Measurements from ENCODE around the gene C6orf89. TPM values are rescaled to one million over a fixed set of nuclear protein-coding genes. Genes with fewer than 3 reads are reported as not detected.

The C6orf89 gene
- total RNA-seq, 1 experiment from 2014 or later = 22.6 TPM

DNA sequence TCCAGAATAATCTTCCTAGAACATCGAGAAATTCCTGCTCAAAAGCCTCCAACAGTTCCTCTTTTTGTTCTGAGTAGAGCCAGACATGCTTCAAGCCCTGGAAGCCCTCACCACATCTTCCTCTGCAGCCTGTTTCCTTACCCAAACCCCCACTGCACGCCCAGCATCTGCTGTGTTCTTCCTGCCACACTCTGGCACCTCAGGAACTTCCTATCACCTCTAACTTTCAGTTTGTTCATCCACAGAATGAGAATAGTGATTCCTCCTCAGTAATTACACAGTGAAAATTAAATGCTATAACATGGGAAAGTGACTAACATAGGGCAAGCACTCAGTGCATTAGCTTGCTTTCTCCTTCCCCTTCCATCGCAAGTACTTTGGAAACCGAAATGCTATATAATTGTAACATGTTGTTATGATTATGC is 26.3 kb downstream of the C6orf89 start:
- no peaks in the 10 kb centered on the region for H3K27me3 ChIP-seq (replicated peaks; ENCODE audit: insufficient read depth, low read depth, low read length, poor library complexity)
- no TSS peak for BruUV-seq (replicated peaks)
- ChIA-PET POLR2A (ENCODE audit: low non-redundant PET) (no interaction called here), CTCF (no interaction called here)
- no peak overlapping the region for H3K27ac ChIP-seq (ENCODE audit: low read depth, low read length, poor library complexity, severe bottlenecking)
- intact Hi-C loops (cut with micrococcal nuclease; ENCODE audit: unreplicated experiment) = no loop called here
- H3K36me3 ChIP-seq (ENCODE audit: insufficient read depth, low read length, poor library complexity, severe bottlenecking) = peaks cover 12% of the 10 kb centered on the region
- TF ChIP-seq, protein P1, sequence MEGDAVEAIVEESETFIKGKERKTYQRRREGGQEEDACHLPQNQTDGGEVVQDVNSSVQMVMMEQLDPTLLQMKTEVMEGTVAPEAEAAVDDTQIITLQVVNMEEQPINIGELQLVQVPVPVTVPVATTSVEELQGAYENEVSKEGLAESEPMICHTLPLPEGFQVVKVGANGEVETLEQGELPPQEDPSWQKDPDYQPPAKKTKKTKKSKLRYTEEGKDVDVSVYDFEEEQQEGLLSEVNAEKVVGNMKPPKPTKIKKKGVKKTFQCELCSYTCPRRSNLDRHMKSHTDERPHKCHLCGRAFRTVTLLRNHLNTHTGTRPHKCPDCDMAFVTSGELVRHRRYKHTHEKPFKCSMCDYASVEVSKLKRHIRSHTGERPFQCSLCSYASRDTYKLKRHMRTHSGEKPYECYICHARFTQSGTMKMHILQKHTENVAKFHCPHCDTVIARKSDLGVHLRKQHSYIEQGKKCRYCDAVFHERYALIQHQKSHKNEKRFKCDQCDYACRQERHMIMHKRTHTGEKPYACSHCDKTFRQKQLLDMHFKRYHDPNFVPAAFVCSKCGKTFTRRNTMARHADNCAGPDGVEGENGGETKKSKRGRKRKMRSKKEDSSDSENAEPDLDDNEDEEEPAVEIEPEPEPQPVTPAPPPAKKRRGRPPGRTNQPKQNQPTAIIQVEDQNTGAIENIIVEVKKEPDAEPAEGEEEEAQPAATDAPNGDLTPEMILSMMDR (conservative IDR thresholded peaks at IDR 0.05; ENCODE audit: low read depth, low read length) = no peak
- TF ChIP-seq EZH2 (IDR thresholded peaks at IDR 0.05; ENCODE audit: borderline replicate concordance, low read depth, low read length, poor library complexity, severe bottlenecking) = no peak
- no peaks in the 10 kb centered on the region for H3K9me3 ChIP-seq (ENCODE audit: low read depth, low read length, poor library complexity, severe bottlenecking)
- H3K4me1 ChIP-seq (ENCODE audit: insufficient read depth, low read length, poor library complexity, severe bottlenecking) = no peaks in the 10 kb centered on the region
- H3K4me3 ChIP-seq (ENCODE audit: low read depth, low read length, poor library complexity, severe bottlenecking) = no peak overlapping the region
- no peak for DNase-seq (ENCODE audit: low spot score)

DNA sequence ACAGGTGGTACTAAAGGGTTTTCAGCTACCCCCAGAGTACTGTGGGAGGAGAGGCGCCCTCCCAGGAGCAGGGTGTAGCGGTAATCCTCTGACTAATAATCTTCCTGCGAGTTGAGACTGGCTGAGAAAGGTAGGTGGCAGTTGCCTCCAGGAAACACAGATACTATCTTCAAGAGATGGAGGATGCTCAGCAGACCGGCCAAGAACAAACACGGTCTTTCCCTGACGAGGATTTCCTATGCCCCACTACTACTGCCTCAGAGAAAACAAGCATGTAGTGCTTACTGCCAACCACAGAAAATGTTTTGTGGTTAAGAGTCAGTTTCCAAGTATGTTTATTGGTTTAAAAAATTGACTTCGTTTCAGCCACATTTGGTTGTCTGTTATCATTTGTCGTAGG is 26.8 kb downstream of the C6orf89 start:
- ChIA-PET POLR2A (ENCODE audit: low non-redundant PET) (no interaction called here), CTCF (no interaction called here)
- H3K27ac ChIP-seq (ENCODE audit: low read depth, low read length, poor library complexity, severe bottlenecking) = no peak overlapping the region
- H3K4me3 ChIP-seq (ENCODE audit: low read depth, low read length, poor library complexity, severe bottlenecking) = no peak overlapping the region
- no TSS peak for BruUV-seq (replicated peaks)
- TF ChIP-seq, protein P1 (conservative IDR thresholded peaks at IDR 0.05; ENCODE audit: low read depth, low read length) = no peak
- TF ChIP-seq EZH2 (IDR thresholded peaks at IDR 0.05; ENCODE audit: borderline replicate concordance, low read depth, low read length, poor library complexity, severe bottlenecking) = no peak
- intact Hi-C loops (cut with micrococcal nuclease; ENCODE audit: unreplicated experiment) = no loop called here
- H3K36me3 ChIP-seq (ENCODE audit: insufficient read depth, low read length, poor library complexity, severe bottlenecking) = peaks cover 13% of the 10 kb centered on the region
- H3K4me1 ChIP-seq (ENCODE audit: insufficient read depth, low read length, poor library complexity, severe bottlenecking) = no peaks in the 10 kb centered on the region
- H3K27me3 ChIP-seq (replicated peaks; ENCODE audit: insufficient read depth, low read depth, low read length, poor library complexity) = no peaks in the 10 kb centered on the region
- no peaks in the 10 kb centered on the region for H3K9me3 ChIP-seq (ENCODE audit: low read depth, low read length, poor library complexity, severe bottlenecking)
- DNase-seq (ENCODE audit: low spot score) = no peak

DNA sequence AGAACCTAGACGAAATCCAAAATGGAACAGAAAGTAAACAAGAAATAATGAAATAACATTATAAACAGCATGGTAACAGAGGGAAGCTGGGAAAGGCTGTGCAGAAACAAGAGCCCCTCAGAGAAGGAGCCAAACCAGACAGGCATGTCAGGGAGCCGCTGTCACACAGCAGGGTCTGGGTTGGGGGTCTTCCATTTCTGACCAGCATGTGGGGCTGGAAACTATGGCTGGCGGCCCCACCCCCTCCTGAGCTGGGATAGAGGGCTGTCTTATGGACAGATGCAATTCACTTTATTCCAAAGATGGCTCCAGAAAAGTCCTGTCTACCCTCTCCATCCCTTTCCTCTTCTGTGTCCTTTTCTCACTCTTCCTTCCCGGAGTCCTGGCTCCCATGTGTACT is 27.3 kb downstream of the C6orf89 start:
- Histone ChIP-seq H3K4me3 (ENCODE audit: low read depth, low read length, poor library complexity, severe bottlenecking) (no peak overlapping the region), H3K36me3 (ENCODE audit: insufficient read depth, low read length, poor library complexity, severe bottlenecking) (peaks cover 13% of the 10 kb centered on the region), H3K27ac (ENCODE audit: low read depth, low read length, poor library complexity, severe bottlenecking) (no peak overlapping the region), H3K9me3 (ENCODE audit: low read depth, low read length, poor library complexity, severe bottlenecking) (no peaks in the 10 kb centered on the region), H3K27me3 (replicated peaks; ENCODE audit: insufficient read depth, low read depth, low read length, poor library complexity) (no peaks in the 10 kb centered on the region), H3K4me1 (ENCODE audit: insufficient read depth, low read length, poor library complexity, severe bottlenecking) (no peaks in the 10 kb centered on the region)
- TF ChIP-seq EZH2 (IDR thresholded peaks at IDR 0.05; ENCODE audit: borderline replicate concordance, low read depth, low read length, poor library complexity, severe bottlenecking) = no peak
- TF ChIP-seq, protein P1 (conservative IDR thresholded peaks at IDR 0.05; ENCODE audit: low read depth, low read length) = no peak
- DNase-seq (ENCODE audit: low spot score) = no peak
- CTCF ChIA-PET = no interaction called here
- POLR2A ChIA-PET (ENCODE audit: low non-redundant PET) = no interaction called here
- no TSS peak for BruUV-seq (replicated peaks)
- intact Hi-C loops (cut with micrococcal nuclease; ENCODE audit: unreplicated experiment) = no loop called here
